HCT116 (cell line): ENCODE results near the gene FAF2.

Experiments used
- CBX3 ChIP-seq: IDR thresholded peaks from 2 replicates; pipeline ENCODE4 v1.6.1; 2012; ENCODE audit warnings: low read depth
- CEBPB ChIP-seq: IDR thresholded peaks from 2 replicates; pipeline ENCODE4 v1.6.1; 2012; ENCODE audit warnings: low read depth
- CTCF ChIP-seq, 3 experiments: fragments of 200-600 bp in 1 of 3; sonication (generic) in 1 of 3; IDR thresholded peaks in 2 of 3; conservative IDR thresholded peaks in 1 of 3; 2 replicates each; pipeline ENCODE4 v1.5.1; 2012 to 2017; ENCODE audit warnings: low read depth in 2 of 3, low read length in 2 of 3, antibody characterized with exemption in 1 of 3, borderline replicate concordance in 1 of 3, control low read depth in 1 of 3, mild to moderate bottlenecking in 1 of 3, mixed read lengths in 1 of 3, mixed run types in 1 of 3, moderate library complexity in 1 of 3; ENCODE audit not compliant: insufficient read depth in 1 of 3
- EZH2 ChIP-seq: fragments of 200-600 bp; sonication (generic); IDR thresholded peaks from 2 replicates; pipeline ENCODE4 v1.6.1; 2017; ENCODE audit warnings: antibody characterized with exemption, mixed run types
- EZH2phosphoT487 ChIP-seq: fragments of 200-600 bp; IDR thresholded peaks from 2 replicates; pipeline ENCODE4 v1.6.1; 2018; ENCODE audit warnings: antibody characterized with exemption, borderline replicate concordance
- MAX ChIP-seq: IDR thresholded peaks from 2 replicates; pipeline ENCODE4 v1.6.1; 2012
- POLR2A ChIP-seq: IDR thresholded peaks from 2 replicates; pipeline ENCODE4 v1.7.0; 2011; ENCODE audit warnings: borderline replicate concordance; ENCODE audit not compliant: insufficient read depth, insufficient read length; ENCODE audit errors: extremely low read depth
- ZBTB33 ChIP-seq: IDR thresholded peaks from 2 replicates; pipeline ENCODE4 v1.6.1; 2011; ENCODE audit warnings: mild to moderate bottlenecking, low read length, moderate library complexity; ENCODE audit not compliant: insufficient replicate concordance; ENCODE audit errors: extremely low read depth
- ZNF274 ChIP-seq: fragments of 200-500 bp; sonication (Bioruptor generic); IDR thresholded peaks from 2 replicates; pipeline ENCODE4 v1.6.1; 2014; ENCODE audit warnings: mild to moderate bottlenecking, low read depth, low read length, inconsistent platforms

- TF ChIP-seq EZH2 (no peak), CTCF (IDR thresholded peaks at IDR 0.05 in 2 of 3, conservative IDR thresholded peaks at IDR 0.05 in 1 of 3; ENCODE audit: borderline replicate concordance in 1 of 3, insufficient read depth in 1 of 3, low read depth in 2 of 3, low read length in 2 of 3) (no peak), POLR2A (no peak), CEBPB (no peak), EZH2phosphoT487 (no peak), CBX3 (no peak), ZBTB33 (no peak), MAX (no peak), ZNF274 (no peak)
These were observed 52.3 kb downstream of the FAF2 start for GRCh38 chr5:176500511-176500910.
